IPS-18c (cell line): ENCODE measurements around the gene FAM169A.
"Not testable (repeated sequence)": the region's sequence is repeated elsewhere in the genome, so short reads cannot be mapped to it uniquely, and the experiment has no call there.

ENCODE experiments used
- H3K4me3 ChIP-seq: 2 replicates; pipeline ENCODE4 v1.7.0; 2013; ENCODE audit warnings: low read depth, mild to moderate bottlenecking, low read length, moderate library complexity; ENCODE audit not compliant: insufficient read depth
- H3K9me3 ChIP-seq: one replicate; pipeline ENCODE4 v1.6.1; 2013; ENCODE audit warnings: mild to moderate bottlenecking, low read length, moderate library complexity; ENCODE audit not compliant: control insufficient read depth, insufficient read depth

The FAM169A gene

GRCh38 chr5:74833537-74834266 is 32.5 kb downstream of the FAM169A start:
- no peaks in the 10 kb centered on the region for H3K9me3 ChIP-seq
- no peak overlapping the region for H3K4me3 ChIP-seq

DNA sequence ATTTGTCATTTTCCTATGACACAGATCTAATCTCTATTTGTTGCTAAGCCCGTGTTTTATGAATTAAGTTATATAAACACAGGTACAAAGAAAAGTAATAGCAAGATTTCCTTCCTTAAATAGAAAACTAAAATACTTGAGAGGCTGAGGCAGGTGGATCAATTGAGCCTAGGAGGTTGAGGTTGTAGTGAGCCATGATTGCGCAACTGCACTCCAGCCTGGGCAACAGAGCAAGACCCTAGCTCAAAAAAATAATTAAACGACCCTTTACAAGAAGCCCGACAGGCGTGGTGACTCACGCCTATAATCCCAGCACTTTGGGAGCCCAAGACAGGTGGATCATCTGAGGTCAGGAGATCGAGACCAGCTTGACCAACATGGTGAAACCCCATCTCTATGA is 36.8 kb downstream of the FAM169A start:
- Histone ChIP-seq H3K9me3 (no peaks in the 10 kb centered on the region), H3K4me3 (no peak overlapping the region)

DNA sequence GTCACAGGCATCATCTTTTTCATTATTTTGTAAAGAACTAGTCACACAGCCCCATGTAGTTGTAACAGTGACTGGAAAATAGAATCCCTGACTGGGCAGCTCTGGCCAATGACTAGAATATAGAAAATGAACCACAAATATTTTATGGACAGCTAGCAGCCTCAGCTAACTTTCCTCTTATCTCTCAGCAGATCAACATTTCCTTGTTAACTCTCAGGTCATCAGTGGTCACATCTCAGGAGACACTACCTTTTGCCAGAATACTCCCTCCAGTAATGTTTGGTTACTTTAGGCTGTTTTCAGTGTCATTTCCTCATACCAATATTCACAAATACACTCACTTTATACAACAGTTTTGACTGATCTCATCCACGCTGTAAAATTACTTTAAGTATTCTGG is 43.9 kb downstream of the FAM169A start:
- Histone ChIP-seq H3K9me3 (no peaks in the 10 kb centered on the region), H3K4me3 (no peak overlapping the region)

DNA sequence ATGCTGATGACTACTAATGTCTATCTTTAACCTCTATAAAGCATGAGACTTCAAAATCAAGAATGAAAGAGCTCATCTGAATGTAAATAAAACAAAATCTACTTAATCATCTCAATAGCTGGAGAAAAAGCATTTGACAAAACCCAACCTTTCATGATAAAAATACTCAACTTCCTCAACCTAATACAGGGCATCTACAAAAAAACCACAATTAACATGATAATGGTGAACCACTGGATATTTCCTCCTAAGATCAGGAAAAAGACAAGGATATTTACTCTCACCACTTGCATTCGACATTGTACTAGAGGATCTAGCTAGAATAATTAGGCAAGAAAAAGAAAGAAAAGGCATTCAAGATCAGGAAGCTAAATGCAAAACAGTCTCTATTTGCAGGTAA is 49.3 kb downstream of the FAM169A start:
- Histone ChIP-seq H3K9me3 (no peaks in the 10 kb centered on the region), H3K4me3 (no peak overlapping the region)

DNA sequence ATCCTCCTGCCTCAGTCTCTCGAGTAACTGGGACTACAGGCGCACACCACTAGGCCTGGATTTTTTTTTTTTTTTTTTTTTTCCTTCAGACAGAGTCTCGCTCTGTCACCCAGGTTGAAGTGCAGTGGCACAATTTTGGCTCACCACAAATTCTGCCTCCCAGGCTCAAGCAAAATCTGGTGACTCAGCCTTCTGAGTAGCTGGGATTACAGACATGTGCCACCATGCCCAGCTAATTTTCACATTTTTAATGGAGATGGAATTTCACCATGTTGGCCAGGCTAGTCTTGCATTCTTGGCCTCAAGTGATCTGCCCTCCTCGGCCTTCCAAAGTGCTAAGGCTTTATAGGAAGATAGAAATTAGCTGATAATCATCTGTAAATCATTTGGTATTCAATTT is 55.3 kb downstream of the FAM169A start:
- no peak overlapping the region for H3K4me3 ChIP-seq
- no peaks in the 10 kb centered on the region for H3K9me3 ChIP-seq

DNA sequence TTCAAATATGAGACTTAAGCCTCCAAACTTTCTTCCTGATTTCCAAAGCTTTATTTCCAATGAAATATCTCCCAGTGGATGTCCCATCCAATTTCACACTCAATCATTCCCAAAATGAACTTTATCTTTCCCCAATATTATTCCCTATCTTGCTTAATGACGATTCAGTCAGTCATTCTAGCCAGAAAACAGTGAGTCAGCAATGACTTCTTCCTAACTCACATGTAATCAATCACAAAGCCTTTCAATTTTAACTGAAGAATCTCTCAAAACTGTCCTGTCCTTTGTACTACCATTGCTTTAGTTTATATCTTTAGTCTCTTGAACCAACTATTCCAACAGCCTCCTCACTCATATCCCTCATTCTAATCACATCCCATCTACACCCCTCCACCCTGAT is 64.2 kb downstream of the FAM169A start:
- Histone ChIP-seq H3K4me3 (no peak overlapping the region), H3K9me3 (no peaks in the 10 kb centered on the region)

DNA sequence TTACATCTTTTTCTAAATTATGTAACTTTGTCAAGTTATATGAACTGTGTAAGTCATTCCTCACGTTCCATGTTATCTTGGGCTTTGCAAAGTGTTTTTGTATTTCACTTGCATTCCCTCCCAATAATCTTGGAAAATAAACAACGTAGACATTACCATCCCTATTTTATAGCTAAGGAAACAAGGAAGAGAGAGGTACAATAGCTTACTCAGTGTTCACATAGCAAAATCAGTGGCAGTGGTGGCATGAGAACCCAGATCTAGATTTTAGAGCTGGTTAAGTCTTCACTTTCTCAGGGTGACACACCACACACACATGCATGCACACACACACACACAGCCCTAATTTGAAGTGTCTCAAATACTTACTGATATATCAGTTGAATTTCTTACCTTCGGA is 65.0 kb downstream of the FAM169A start:
- H3K4me3 ChIP-seq: no peak overlapping the region
- no peaks in the 10 kb centered on the region for H3K9me3 ChIP-seq

GRCh38 chr5:74798977-74799911 is 66.9 kb downstream of the FAM169A start:
- no peak overlapping the region for H3K4me3 ChIP-seq

GRCh38 chr5:74791669-74792068 is 74.5 kb downstream of the FAM169A start:
- H3K9me3 ChIP-seq, H3K4me3 ChIP-seq: not testable (repeated sequence)

More at GRCh38 chr5:74798977-74799911, 66.9 kb downstream of the FAM169A start:
- no peaks in the 10 kb centered on the region for H3K9me3 ChIP-seq

- H3K9me3 ChIP-seq: no peaks in the 10 kb centered on the region
- no peak overlapping the region for H3K4me3 ChIP-seq
Measured at GRCh38 chr5:74787424-74787823, 78.8 kb downstream of the FAM169A start.

DNA sequence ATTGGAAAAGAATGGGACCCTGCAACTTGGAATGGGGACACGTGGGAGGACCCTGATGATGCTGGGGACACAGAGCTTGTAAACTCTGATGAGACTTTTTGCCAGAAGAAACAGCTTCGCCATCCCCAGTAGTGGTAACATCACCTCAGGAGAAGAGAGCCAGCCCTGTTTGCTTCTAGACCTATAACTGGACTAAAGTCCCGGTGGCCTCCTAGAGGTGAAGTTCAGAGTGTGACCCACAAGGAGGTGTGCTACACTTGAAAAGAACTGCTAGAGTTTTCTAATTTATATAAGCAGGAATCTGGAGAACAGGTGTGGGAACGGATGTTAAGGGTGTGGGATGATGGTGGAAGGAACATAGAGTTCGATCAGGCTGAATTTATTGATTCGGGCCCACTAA is 79.3 kb downstream of the FAM169A start:
- Histone ChIP-seq H3K9me3 (no peaks in the 10 kb centered on the region), H3K4me3 (no peak overlapping the region)

DNA sequence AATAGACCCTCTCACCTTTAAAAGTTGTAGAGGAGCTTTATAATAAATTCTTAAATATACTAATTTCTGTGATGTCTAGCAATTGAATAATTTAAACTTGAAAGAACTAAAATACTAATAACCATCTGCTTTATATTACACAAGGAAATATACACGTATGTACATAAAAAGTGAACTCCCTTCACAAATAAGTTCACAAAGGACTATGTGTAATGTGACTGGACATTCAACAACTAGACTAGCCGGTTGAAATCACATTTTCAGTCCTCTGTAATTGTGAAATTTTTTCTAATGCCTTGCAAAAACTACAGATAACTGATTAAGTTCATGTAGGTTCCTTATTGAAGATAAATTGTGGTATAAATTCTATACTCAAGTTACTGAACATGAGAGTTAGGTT is 87.6 kb downstream of the FAM169A start:
- Histone ChIP-seq H3K4me3 (no peak overlapping the region), H3K9me3 (no peaks in the 10 kb centered on the region)

DNA sequence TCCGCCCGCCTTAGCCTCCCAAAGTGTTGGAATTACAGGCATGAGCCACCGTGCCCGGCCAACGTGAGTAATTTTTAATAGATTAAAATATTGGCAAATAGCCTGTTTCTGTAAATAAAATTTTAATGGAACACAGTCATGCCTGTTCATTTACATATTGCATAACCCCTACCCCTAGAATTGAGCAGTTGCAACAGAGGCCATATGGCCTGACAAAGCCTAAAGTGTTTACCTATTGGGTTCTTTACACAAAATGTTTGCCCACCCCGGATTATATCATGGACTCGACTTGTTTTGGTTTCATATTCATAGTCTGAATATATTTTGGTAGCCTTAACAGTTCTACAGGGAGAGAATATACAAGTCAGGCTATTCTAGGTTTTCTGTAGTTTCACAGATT is 93.8 kb downstream of the FAM169A start:
- no peak overlapping the region for H3K4me3 ChIP-seq
- H3K9me3 ChIP-seq: no peaks in the 10 kb centered on the region

DNA sequence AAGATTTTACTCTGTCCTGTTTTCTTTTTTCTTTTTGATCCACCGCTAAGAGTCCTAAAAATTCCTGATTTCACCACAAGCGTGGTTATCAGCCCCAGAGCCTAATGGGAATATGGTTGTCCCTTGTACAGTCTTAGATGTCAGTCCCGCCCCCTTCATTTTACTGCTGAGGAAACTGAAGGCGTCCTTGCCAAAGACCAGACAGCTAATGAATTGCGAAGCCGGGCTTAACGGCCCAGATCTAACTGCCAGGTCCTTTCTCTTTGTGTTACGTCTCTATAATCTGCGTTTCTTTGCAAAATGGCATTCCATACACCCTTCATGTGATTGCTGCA is 98.6 kb downstream of the FAM169A start:
- no peaks in the 10 kb centered on the region for H3K9me3 ChIP-seq
- peak overlapping the region; percentile 83 for H3K4me3 ChIP-seq

DNA sequence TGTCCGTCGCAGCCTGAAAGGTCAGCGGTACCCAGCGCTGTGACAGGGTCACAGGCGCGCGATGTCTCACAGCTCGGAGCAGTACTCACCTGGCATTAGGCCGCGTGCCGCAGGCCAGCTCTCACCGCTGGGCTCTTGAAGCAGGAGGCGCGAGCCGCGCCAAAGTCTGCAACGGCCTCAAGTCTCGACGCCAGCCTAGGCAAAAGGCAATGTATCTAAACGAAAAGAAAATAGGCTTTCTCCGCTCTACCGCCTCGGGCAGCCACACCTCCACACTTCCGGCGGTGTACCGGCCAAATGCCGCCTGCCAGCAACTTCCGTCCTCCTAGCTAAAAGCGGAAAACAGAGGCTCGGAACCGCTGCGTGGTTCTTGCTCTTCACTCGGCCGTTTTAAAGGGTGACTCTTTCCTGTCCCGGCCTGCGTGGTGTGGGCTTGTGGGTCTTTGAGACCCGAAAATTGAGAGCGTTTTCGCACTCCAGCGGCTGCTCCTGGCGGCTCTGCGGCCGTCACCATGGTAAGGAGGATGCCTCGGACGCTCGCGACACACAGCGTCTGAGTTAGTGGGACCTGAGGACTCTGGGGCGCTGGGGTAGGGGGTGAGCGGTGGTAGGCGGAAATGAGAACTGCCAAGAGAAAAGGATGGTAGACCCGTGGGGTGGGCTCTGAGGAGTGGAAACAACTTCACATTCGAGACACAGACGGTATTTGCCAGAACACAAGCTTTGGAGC is 99.2 kb downstream of the FAM169A start, which contains the start of the genes GFM2 and NSA2:
GFM2 (minus strand) TSS at position 269 of the 730 bp plus-strand sequence. CDS start 3,375 bp downstream, outside the sequence.
NSA2 (plus strand) TSS at position 401 of the 730 bp plus-strand sequence; CDS start at position 513, 112 bp downstream.
- Histone ChIP-seq H3K4me3 (peak within 1 kb of the TSS; percentile 83), H3K9me3 (no peaks in the 10 kb centered on the region)

DNA sequence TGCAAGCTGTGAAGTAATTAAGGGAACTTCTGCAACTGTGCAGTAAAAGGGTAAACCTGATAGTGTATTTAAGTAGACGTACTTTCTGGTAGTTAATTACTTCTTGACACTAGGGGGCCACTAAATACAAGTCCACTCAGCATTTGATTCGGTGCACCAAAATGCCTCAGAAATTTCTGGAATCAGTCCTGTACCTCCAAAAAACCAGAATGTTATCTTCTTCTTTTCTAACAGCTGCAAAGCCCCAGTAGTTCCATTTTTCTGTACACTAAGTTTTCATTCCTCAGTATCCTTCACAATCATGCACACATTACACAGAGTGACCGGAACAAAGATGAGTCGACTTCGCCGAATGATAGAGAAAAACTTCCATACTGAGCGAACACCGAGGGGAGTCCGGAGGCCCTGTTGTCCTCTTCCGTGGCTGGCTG is 99.8 kb downstream of the FAM169A start:
- no peaks in the 10 kb centered on the region for H3K9me3 ChIP-seq
- peak overlapping the region; percentile 83 for H3K4me3 ChIP-seq

GRCh38 chr5:74765929-74766328 is 100.3 kb downstream of the FAM169A start:
- H3K4me3 ChIP-seq: peak overlapping the region; percentile 83; the same call in 1 of the 2 replicates
- no peaks in the 10 kb centered on the region for H3K9me3 ChIP-seq
